Vagina (tissue), 2 donors: ENCODE results near the gene PNLIPRP2.

Source experiments
- POLR2A ChIP-seq, 2 donors: fragments of 450-650 bp; IDR thresholded peaks; one replicate each; pipeline ENCODE4 v1.6.1; 2017; ENCODE audit warnings: antibody characterized with exemption in 2 of 2, mild to moderate bottlenecking in 2 of 2, moderate library complexity in 2 of 2
- POLR2AphosphoS5 ChIP-seq, 2 donors: sonication (generic); formaldehyde crosslinking; IDR thresholded peaks; one replicate each; pipeline ENCODE4 v1.9.0; 2017; ENCODE audit warnings: antibody characterized with exemption in 2 of 2, mild to moderate bottlenecking in 2 of 2, low read depth in 1 of 2; ENCODE audit not compliant: insufficient read depth in 1 of 2
- TF ChIP-seq, protein P1 (sequence below), 3 experiments: fragments of 450-650 bp in 2 of 3; fragments of 200-600 bp in 1 of 3; sonication (generic) in 1 of 3; IDR thresholded peaks; one replicate each; pipeline ENCODE4 v1.5.1; 2017 to 2019; ENCODE audit warnings: antibody characterized with exemption in 3 of 3, mild to moderate bottlenecking in 2 of 3, moderate library complexity in 2 of 3

DNA sequence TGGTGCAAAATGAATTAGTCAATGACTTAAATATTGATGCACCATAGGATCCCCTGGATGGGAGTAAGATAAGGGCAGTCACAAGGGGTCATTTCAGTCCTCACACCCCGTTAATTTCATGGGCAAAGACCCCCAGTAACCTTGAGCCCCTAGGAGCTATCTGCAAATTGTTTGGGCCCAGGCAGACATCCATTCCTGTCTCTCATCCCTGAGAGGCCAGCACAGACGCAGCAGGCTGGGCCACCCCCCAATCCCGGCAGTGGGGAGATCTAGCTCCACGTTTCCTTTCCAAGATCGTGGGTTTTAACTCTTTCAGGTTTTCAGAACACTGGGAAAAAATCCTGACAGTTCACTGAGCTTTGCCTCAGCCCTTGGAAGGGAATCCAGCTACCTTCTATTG is 40.1 kb downstream of the PNLIPRP2 start:
- TF ChIP-seq POLR2A (IDR thresholded peaks at IDR 0.05) (no peak), POLR2AphosphoS5 (IDR thresholded peaks at IDR 0.05; ENCODE audit: insufficient read depth in 1 of 2, low read depth in 1 of 2) (no peak)
- TF ChIP-seq, protein P1, sequence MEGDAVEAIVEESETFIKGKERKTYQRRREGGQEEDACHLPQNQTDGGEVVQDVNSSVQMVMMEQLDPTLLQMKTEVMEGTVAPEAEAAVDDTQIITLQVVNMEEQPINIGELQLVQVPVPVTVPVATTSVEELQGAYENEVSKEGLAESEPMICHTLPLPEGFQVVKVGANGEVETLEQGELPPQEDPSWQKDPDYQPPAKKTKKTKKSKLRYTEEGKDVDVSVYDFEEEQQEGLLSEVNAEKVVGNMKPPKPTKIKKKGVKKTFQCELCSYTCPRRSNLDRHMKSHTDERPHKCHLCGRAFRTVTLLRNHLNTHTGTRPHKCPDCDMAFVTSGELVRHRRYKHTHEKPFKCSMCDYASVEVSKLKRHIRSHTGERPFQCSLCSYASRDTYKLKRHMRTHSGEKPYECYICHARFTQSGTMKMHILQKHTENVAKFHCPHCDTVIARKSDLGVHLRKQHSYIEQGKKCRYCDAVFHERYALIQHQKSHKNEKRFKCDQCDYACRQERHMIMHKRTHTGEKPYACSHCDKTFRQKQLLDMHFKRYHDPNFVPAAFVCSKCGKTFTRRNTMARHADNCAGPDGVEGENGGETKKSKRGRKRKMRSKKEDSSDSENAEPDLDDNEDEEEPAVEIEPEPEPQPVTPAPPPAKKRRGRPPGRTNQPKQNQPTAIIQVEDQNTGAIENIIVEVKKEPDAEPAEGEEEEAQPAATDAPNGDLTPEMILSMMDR (IDR thresholded peaks at IDR 0.05), result no peak
